Left colon (tissue), 2 donors: Measurements from ENCODE around the gene LYRM2. TPM values are rescaled to one million over a fixed set of nuclear protein-coding genes. Genes with fewer than 3 reads are reported as not detected.

Source experiments
- ATAC-seq: fragments of 200-7000 bp; cut with Tn5 transposase; one replicate; pipeline ENCODE4 v1.9.1; 2020; ENCODE audit warnings: mild to moderate bottlenecking, moderate library complexity
- DNase-seq, 2 donors: peaks; one replicate each; pipeline ENCODE4 v3.0.0-alpha.2; 2020
- intact Hi-C, 2 donors: fragments of 100-400 bp; cut with DNase I in 1 of 2; cut with micrococcal nuclease in 1 of 2; formaldehyde crosslinking; loops; one replicate each; pipeline versions ENCODE4 v1.11.2 to v1.14.0; 2022; cut with DNase I, micrococcal nuclease
- total RNA-seq, 2 donors: library from RNA; stranded (reverse); fragmentation: NEBNext Ultra II Directional; extraction: Animal tissue kit (Norgen Biotek cat#: 25700); gene quantifications; one replicate each; pipeline ENCODE4 v1.2.1, GENCODE V29; 2021
- donor health status: DM: no; HTN: no; CAD: no.
- donor health status: DM: yes; HTN: yes; CAD: no.

Gene LYRM2
- total RNA-seq, 2 donors from 2014 or later = 36.2 to 39.7 TPM

DNA sequence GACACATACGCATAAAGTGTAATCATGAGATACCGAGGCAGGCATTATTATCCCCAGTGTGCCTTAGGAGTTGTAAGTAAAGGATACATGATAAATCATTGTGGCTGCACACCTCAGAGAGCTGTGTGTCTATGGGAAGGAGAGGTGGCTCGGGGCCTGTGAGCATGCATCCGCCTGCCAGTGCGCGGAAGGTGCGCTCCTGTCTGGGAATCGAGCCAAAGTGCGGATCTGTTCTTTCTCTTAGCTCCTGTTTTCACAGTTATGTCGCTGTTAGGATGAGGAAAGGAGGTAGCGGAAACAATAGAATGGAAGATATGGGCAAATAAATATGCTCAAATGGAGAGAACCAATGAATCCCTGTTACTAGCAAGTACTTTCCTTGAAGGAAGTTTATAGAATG is 107.6 kb downstream of the LYRM2 start:
- peak; percentile 4 to 33 for DNase-seq
- ATAC-seq = no peak
- intact Hi-C loops = no loop called here

DNA sequence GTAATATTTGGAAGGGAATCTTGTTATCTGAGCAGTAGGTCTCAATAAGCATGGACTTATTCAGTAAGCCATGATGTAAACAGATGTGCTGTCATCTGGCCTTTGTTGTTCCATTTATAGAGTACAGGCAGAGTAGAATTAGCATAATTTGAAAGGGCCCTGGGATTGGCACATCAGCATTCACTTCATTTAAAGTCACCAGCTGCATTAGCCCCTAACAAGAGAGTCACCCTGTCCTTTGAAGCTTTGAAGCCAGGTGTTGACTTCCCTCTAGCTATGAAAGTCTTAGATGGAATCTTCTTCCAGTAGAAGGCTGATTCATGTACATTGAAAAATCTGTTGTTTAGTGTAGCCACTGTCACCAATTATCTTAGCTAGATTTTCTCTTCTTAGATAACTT is 109.7 kb downstream of the LYRM2 start:
- DNase-seq (no peak), ATAC-seq (no peak)
- intact Hi-C loops = no loop called here

DNA sequence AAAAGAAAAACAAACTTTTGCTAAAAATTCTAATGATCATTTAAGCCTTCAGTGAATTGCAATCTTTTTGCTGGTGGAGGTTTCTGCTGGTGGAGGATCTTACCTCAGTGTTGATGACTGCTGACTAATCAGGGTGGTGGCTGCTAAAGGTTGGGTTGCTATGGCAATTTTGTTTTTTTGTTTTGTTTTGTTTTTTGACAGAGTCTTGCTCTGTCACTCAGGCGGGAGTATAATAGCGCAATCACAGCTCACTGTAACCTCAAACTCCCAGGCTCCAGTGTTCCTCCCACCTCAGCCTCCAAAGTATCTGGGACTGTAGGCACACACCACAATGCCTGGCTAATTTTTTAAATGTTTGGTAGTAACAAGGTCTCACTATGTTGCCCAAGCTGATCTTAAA is 110.9 kb downstream of the LYRM2 start:
- intact Hi-C loops = no loop called here
- no peak for ATAC-seq
- DNase-seq = no peak

DNA sequence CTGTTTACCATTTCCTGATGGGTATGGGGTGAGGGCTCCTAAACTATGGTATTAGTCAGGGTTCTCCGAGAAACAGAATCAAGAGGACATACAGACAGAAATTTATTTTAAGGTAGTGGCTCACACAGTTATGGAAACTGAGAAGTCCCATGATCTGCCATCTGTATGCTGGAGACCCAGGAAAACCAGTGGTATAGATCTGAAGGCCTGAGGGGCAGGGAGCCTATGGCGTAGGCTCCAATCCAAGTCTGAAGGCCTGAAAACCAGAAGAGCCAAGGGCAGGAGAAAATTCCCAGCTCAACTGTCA is 112.0 kb downstream of the LYRM2 start:
- intact Hi-C loops = no loop called here
- no peak for DNase-seq
- ATAC-seq = no peak

DNA sequence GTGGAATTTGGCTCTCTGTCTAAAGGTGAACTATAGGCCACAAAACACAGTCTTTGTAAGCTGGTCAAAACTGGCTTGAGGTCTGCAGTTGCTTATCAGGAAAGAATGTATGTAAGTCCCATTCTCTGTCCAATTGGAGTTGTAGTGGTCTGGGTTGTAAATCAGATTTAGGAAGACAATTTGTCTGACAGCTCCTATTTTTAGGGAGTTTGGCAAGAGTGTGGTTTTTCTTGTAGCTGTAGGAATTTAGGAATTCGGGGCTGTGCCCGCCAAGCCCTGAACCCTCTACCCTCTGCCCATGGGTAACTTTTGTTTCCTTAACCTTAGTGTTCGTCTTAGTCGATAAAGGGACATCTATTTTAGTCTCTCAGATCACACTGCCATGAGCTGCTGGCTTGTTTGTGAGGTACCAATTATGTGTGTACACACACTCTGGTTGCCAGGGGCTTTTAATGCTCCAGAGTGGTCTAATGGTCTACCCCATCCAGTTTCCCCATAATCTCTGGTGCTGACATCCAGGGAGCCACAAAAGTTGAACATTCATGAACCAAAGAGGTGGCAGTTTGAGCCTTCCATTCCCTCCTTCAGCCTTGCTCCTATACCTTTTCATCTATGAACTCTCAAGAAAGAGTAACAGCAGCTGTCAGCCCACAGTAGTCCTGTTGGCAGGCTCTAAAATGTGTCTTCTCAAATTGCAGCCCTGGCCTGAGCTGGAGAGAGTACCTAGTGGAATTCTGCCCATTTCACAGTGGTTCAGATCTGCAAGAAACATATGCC is 112.6 kb downstream of the LYRM2 start:
- ATAC-seq (no peak), DNase-seq (no peak)
- intact Hi-C loops = no loop called here

DNA sequence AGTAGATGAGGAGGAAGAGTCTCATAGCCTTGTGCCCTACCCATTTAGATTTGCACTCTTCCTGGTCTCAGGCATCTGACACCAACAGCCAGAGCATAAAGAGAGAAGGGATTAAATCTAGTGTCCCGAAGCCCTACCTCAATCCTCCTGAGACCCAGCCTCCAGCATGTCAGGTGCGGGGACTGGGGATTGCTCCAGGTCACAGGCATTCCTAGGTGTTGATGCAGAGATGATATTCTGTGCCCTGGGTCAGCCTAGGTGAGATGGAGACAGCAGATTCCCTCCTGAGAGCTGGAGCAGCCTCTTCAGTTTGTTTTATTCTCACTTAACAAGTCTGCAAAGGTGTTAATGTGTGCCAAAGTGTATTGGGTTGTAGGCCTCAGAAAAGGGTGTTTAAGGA is 115.8 kb downstream of the LYRM2 start:
- intact Hi-C loops = no loop called here
- DNase-seq (no peak), ATAC-seq (no peak)

DNA sequence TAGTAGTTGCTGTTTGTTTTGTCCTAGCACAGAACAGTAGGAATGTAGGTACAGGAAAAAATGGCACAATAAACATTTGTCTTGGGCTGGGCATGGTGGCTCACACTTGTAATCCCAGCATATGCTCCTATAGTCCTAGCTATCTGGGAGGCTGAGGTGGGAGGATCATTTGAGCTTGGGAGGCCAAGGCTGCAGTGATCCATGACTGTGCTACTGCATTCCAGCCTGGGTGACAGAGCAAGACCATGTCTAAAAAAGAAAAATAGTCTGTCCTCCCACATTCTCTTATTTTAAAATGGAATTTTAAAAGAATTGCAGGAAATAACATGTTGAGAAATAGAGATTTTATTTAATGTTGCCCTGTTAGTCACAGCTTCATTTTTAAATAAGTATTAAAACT is 117.8 kb downstream of the LYRM2 start:
- no peak for DNase-seq
- no peak for ATAC-seq
- intact Hi-C loops = no loop called here

DNA sequence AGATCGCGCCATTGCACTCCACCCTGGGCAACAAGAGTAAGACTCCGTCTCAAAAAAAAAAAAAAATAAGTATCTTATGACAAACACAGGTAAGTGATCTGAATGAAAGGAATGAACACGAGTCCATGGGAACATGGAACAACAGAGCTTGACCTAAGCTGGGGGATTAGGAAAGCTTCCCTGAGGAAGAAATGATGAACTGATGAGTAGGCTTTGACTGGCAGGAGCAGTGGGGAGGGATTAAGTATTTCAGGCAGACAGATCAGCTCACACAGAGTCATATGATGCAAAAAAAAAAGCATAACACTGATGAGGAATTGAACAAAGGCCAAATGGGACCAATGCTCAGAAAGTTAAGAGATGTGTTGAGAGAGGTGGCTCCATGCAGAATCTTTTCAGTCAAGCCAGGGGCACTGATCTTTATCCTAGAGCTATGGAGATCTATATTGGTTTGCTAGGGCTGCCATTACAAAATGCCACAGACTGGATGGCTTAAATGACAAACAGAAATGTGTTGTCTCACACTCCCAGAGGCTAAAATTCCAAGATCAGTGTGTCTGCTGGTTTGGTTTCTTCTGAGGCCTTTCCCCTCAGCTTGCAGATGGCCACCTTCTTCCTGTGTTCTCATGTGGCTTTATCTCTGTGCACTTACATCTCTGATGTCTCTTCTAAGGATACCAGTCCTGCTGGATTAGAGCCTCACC is 120.0 kb downstream of the LYRM2 start:
- intact Hi-C loops = no loop called here
- ATAC-seq (no peak), DNase-seq (no peak)

Other genes starting within 250 kb of the LYRM2 start
- 1 to 10 TPM; 1.4 to 5.9 TPM for gene RRAGD, start 226.5 kb downstream of the LYRM2 start, total RNA-seq
- 1 to 10 TPM; 2.7 to 3.1 TPM for gene ANKRD6, start 205.6 kb downstream of the LYRM2 start, total RNA-seq
- gene MDN1, start 181.0 kb upstream of the LYRM2 start, total RNA-seq = 10 to 100 TPM; 21.6 to 25.7 TPM
- 10 to 100 TPM; 12.9 to 13.3 TPM for gene CASP8AP2, start 191.1 kb upstream of the LYRM2 start, total RNA-seq